NCI-H2081 treated with DMSO at 0.1 percent for 48 hours (cell line): ENCODE data around the gene CISH.

Source experiments
- DNase-seq: peaks from one replicate; lab custom pipeline; 2025; lab: John Stamatoyannopoulos, UW

The CISH gene

GRCh38 chr3:50571486-50571885 lies 40.1 kb downstream of the CISH start:
- no peak for DNase-seq

- no peak for DNase-seq
Observed at GRCh38 chr3:50570508-50571279, 40.9 kb downstream of the CISH start.

GRCh38 chr3:50568947-50569749 lies 42.4 kb downstream of the CISH start, which contains the start of gene HEMK1:
Gene HEMK1 (plus strand): TSS chr3:50569522. CDS start chr3:50571105, 1,583 bp downstream.
- DNase-seq: no peak

- no peak for DNase-seq
Observed at GRCh38 chr3:50567386-50568167, 44.0 kb downstream of the CISH start, which contains the start of gene C3orf18. Gene C3orf18 (minus strand): TSS chr3:50567747. CDS start chr3:50565699, 2,048 bp downstream.

GRCh38 chr3:50567011-50567385 lies 44.6 kb downstream of the CISH start:
- no peak for DNase-seq

GRCh38 chr3:50564321-50564720 lies 47.3 kb downstream of the CISH start:
- no peak for DNase-seq

- DNase-seq: no peak
Observed at GRCh38 chr3:50563867-50564266, 47.7 kb downstream of the CISH start.

GRCh38 chr3:50562861-50563260 lies 48.7 kb downstream of the CISH start:
- no peak for DNase-seq

GRCh38 chr3:50559702-50560101 lies 51.9 kb downstream of the CISH start:
- no peak for DNase-seq

- no peak for DNase-seq
Observed at GRCh38 chr3:50557915-50558314, 53.7 kb downstream of the CISH start.

- no peak for DNase-seq
Observed at GRCh38 chr3:50557106-50557505, 54.5 kb downstream of the CISH start.
